ENCODE measurements around the gene EIF2B4.
"Not testable (repeated sequence)": the region's sequence is repeated elsewhere in the genome, so short reads cannot be mapped to it uniquely, and the experiment has no call there.

The EIF2B4 gene

GRCh38 chr2:27335311-27335710, 34.8 kb downstream of the EIF2B4 start:
- DNase-seq = no peak

GRCh38 chr2:27324720-27325119, 45.4 kb downstream of the EIF2B4 start:
- DNase-seq = no peak

GRCh38 chr2:27323596-27324285, 46.4 kb downstream of the EIF2B4 start:
- no peak for DNase-seq

GRCh38 chr2:27322766-27323595, 47.2 kb downstream of the EIF2B4 start, which contains the start of gene MPV17:
TSS of gene MPV17 (minus strand) at chr2:27323097. CDS start at chr2:27322517, 580 bp downstream.
- peak; percentile 91 for DNase-seq

- DNase-seq = peak; percentile 63
Observed at GRCh38 chr2:27322301-27322765, 47.8 kb downstream of the EIF2B4 start.

- no peak for DNase-seq
Observed at GRCh38 chr2:27320958-27321543, 49.1 kb downstream of the EIF2B4 start.

- DNase-seq = not testable (repeated sequence)
Observed at GRCh38 chr2:27319839-27320238, 50.3 kb downstream of the EIF2B4 start.

GRCh38 chr2:27316655-27317412, 53.3 kb downstream of the EIF2B4 start:
- DNase-seq = no peak

GRCh38 chr2:27315122-27315521, 55.0 kb downstream of the EIF2B4 start:
- DNase-seq = no peak

GRCh38 chr2:27314709-27315108, 55.4 kb downstream of the EIF2B4 start:
- no peak for DNase-seq

Data from activated CD8-positive, alpha-beta memory T cell treated with anti-CD3 and anti-CD28 coated beads, Interleukin-2, amount 50 U/mL, for 48 hours (primary cell).